CMK (cell line): Measurements from ENCODE around the gene FYN.

Experiments used
- DNase-seq: peaks from one replicate; pipeline ENCODE4 v3.0.0-alpha.2; 2010; ENCODE audit warnings: low read depth

Gene FYN

GRCh38 chr6:111747829-111748228 lies 125.4 kb downstream of the FYN start:
- DNase-seq = no peak

GRCh38 chr6:111747396-111747795 lies 125.9 kb downstream of the FYN start:
- no peak for DNase-seq

GRCh38 chr6:111746983-111747382 lies 126.3 kb downstream of the FYN start:
- no peak for DNase-seq

GRCh38 chr6:111745636-111746035 lies 127.6 kb downstream of the FYN start:
- no peak for DNase-seq

GRCh38 chr6:111745186-111745585 lies 128.1 kb downstream of the FYN start:
- no peak for DNase-seq

GRCh38 chr6:111743862-111744692 lies 129.2 kb downstream of the FYN start:
- no peak for DNase-seq

- no peak for DNase-seq
Measured at GRCh38 chr6:111743360-111743759, 129.9 kb downstream of the FYN start.

GRCh38 chr6:111741177-111741952 lies 131.9 kb downstream of the FYN start:
- no peak for DNase-seq

GRCh38 chr6:111740506-111740905 lies 132.7 kb downstream of the FYN start:
- no peak for DNase-seq

GRCh38 chr6:111739257-111739696 lies 134.0 kb downstream of the FYN start:
- DNase-seq = no peak

- DNase-seq = no peak
Measured at GRCh38 chr6:111738631-111739030, 134.6 kb downstream of the FYN start.

GRCh38 chr6:111738156-111738555 lies 135.1 kb downstream of the FYN start:
- no peak for DNase-seq

- DNase-seq = no peak
Measured at GRCh38 chr6:111737065-111737521, 136.2 kb downstream of the FYN start.

GRCh38 chr6:111736005-111736608 lies 137.1 kb downstream of the FYN start:
- DNase-seq = no peak

GRCh38 chr6:111734068-111735061 lies 138.9 kb downstream of the FYN start:
- no peak for DNase-seq

- no peak for DNase-seq
Measured at GRCh38 chr6:111732390-111732789, 140.9 kb downstream of the FYN start.

- DNase-seq = no peak
Measured at GRCh38 chr6:111731456-111732195, 141.6 kb downstream of the FYN start.

- DNase-seq = no peak
Measured at GRCh38 chr6:111730864-111731263, 142.4 kb downstream of the FYN start.

GRCh38 chr6:111727802-111728201 lies 145.4 kb downstream of the FYN start:
- DNase-seq = no peak

GRCh38 chr6:111727041-111727440 lies 146.2 kb downstream of the FYN start:
- no peak for DNase-seq
